Activated T-helper 1 cell treated with anti-CD3 and anti-CD28 coated beads, Interleukin-12 subunit alpha, Interleukin-12 subunit beta, Interleukin-2, Interleukin-4 antibody, amounts not matched to agents 30 ng/mL and 10 ng/mL and 1 ng/mL, durations not matched to agents 14 hours and 24 hours and 36 hours (primary cell): ENCODE data around the gene ZC3H18. TPM values are rescaled to one million over a fixed set of nuclear protein-coding genes. Genes with fewer than 3 reads are reported as not detected.
A peak's percentile ranks its signal among the peaks of the same experiment; 100 is the strongest.

Experiments
- DNase-seq: peaks from one replicate; pipeline ENCODE4 v3.0.0; 2021; ENCODE audit warnings: low spot score
- H3K27ac Mint-ChIP-seq: one replicate; pipeline ENCODE4 v1.8.0; 2021; ENCODE audit warnings: mild to moderate bottlenecking, mixed read lengths
- H3K27me3 Mint-ChIP-seq: one replicate; pipeline ENCODE4 v1.8.0; 2022; ENCODE audit warnings: mild to moderate bottlenecking, moderate library complexity, mixed read lengths; ENCODE audit not compliant: insufficient read depth
- H3K36me3 Mint-ChIP-seq: one replicate; pipeline ENCODE4 v1.8.0; 2021; ENCODE audit warnings: low read depth, mixed read lengths
- H3K4me1 Mint-ChIP-seq: one replicate; pipeline ENCODE4 v1.8.0; 2021; ENCODE audit warnings: low read depth, mixed read lengths
- H3K4me3 Mint-ChIP-seq: one replicate; pipeline ENCODE4 v1.8.0; 2021; ENCODE audit warnings: mild to moderate bottlenecking, moderate library complexity, mixed read lengths
- H3K9me3 Mint-ChIP-seq: one replicate; pipeline ENCODE4 v1.8.0; 2021; ENCODE audit warnings: mixed read lengths
- intact Hi-C: fragments of 100-400 bp; cut with micrococcal nuclease; formaldehyde crosslinking; loops from one replicate; pipeline ENCODE4 v1.15.1; 2024
- total RNA-seq: library from RNA; stranded (reverse); gene quantifications from 2 replicates; pipeline ENCODE4 v1.2.3, GENCODE V29; 2022

Gene ZC3H18
- total RNA-seq, 1 donor from 2014 or later = 116 TPM

DNA sequence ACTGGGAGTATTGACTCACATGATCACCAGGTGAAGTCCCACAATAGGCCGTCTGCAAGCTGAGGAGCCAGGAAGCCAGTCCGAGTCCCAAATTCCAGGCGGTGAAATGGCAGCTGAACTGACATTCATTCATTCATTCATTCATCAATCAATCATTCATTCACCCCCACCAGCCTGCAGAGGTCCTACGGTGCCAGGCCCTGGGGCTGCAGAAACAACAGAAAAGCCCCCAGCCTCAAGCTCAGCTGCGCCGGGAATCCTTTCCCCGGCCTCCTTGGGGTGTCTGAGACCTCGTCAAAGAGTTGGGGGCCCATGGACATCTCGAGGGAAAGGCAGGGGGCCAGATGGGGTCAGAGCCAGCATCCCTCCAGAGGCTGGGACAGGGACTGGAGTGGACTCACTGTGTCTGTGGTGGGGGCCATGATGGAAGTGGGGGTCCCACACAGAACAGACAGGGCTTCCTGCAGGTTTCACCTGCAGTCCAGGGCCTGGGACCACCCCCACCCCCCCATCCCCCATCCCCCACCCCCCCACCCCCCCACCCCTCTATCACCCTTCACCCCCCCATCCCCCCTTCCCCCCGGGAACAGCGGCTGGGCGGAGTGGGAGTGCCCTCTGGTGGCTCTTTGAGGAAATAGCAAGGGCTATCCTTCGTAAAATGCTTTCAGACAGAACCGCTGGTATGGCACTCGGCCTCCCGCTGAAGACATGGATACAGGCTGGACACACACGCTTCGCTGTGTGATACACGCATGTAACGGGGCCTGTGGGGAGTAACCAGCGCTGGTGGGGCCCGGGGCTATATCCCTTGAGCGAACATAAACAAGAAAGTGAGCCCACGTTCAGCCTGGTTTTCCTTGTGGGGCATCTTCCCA lies 8.5 kb upstream of the ZC3H18 start:
- peaks cover 16% of the 10 kb centered on the region for H3K4me1 Mint-ChIP-seq
- intact Hi-C loops = loop anchor here (1.0 to 5.0 kb wide), 2 partner anchors 34 to 118 kb away; no protein-coding TSS in a partner anchor
- no peaks in the 10 kb centered on the region for H3K36me3 Mint-ChIP-seq

DNA sequence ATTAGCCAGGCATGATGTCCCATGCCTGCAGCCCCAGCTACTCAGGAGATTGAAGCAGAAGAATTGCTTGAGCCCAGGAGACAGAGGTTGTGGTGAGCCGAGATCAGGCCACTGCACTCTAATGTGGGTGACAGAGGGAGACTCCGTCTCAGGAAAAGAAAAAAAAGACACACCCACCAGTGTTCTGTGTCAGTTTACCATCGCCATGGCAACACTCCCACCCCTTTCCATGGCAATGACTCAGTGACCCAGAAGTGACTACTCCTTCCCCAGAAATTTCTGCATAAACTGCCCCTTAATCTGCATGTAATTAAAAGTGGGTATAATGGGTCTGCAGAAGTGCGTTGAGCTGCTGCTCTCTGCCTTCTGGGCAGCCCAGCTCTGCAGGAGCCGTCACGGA lies 4.0 kb upstream of the ZC3H18 start:
- no peaks in the 10 kb centered on the region for H3K9me3 Mint-ChIP-seq
- no peak overlapping the region for H3K4me3 Mint-ChIP-seq
- H3K4me1 Mint-ChIP-seq = peaks cover 27% of the 10 kb centered on the region
- no peak for DNase-seq
- intact Hi-C loops = loop anchor here (1.0 to 5.0 kb wide), 2 partner anchors 110 to 604 kb away; no protein-coding TSS in a partner anchor
- no peaks in the 10 kb centered on the region for H3K36me3 Mint-ChIP-seq
- H3K27me3 Mint-ChIP-seq = no peaks in the 10 kb centered on the region
- H3K27ac Mint-ChIP-seq = no peak overlapping the region

More for the DNA sequence above, 8.5 kb upstream of the ZC3H18 start:
- Mint-ChIP-seq H3K27me3 (peaks cover 2% of the 10 kb centered on the region), H3K27ac (no peak overlapping the region), H3K9me3 (no peaks in the 10 kb centered on the region), H3K4me3 (no peak overlapping the region)
- peak; percentile 25 for DNase-seq

DNA sequence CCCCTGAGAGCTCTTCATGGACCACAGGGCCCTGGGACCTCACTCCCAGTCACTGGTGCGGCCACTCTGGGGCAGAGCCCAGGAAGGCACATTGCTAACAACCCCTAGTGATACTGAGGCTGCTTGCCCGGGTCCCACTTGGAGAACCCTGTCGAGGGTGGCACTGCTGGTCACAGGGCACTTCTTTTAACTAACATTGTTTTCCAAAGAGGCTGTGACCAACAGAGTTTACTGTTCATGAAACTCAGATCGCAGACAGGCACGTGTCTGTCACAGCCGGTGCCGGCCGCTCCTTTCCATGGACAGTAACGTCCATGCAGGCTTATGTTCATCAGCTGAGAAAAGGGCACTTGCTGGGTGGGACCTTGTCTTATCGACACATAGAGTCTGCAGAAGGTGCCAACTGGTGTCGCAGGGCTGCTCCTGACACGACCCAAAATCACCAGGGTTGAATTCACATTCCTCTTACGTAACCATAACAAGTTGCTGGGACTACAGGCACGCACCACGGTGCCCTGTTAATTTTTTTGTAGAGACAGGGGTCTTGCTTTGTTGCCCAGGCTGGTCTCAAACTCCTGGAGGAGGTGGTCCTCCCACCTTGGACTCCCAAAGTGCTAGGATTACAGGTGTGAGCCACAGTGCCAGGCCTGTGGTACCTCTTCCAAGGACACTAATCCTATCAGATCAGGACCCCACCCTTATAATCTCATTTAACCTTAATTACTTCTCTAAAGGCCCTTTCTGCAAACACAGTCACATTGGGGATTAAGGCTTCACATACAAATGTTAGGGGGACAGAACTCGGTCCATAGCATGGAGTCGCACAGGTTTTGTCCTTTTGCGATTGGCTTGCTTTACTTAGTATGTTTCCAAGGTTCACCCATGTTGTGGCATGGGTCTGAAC lies 1.2 kb upstream of the ZC3H18 start:
- no peaks in the 10 kb centered on the region for H3K27me3 Mint-ChIP-seq
- DNase-seq = no peak
- intact Hi-C loops = loop anchor here (5.0 kb wide), 1 partner anchor 607 kb away; no protein-coding TSS in a partner anchor
- peak overlapping the region; percentile 83 for H3K4me3 Mint-ChIP-seq
- H3K36me3 Mint-ChIP-seq = peaks cover 6% of the 10 kb centered on the region
- H3K4me1 Mint-ChIP-seq = peaks cover 40% of the 10 kb centered on the region
- H3K9me3 Mint-ChIP-seq = no peaks in the 10 kb centered on the region
- H3K27ac Mint-ChIP-seq = peak overlapping the region; percentile 82

DNA sequence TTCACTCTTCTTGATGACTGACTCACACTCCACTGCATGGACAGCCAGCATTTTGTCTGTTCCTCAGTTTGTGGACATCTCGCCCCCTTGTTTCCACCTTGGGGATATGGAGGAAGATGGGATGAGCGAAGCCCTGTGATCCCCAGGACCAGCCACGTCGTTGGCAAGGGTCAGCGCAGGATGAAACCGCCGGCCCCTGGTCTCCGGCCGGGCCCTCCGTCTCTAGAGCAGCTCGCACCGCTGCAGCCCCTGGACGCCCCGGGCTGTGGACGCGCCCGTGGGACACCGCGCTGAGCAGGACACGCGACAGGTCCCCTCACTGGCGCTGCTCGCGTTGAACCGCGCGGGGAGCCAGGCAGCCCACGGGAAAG lies 604 bp upstream of the ZC3H18 start:
- no peak for DNase-seq
- no peaks in the 10 kb centered on the region for H3K27me3 Mint-ChIP-seq
- H3K36me3 Mint-ChIP-seq = peaks cover 6% of the 10 kb centered on the region
- no peaks in the 10 kb centered on the region for H3K9me3 Mint-ChIP-seq
- H3K4me1 Mint-ChIP-seq = peaks cover 40% of the 10 kb centered on the region
- peak overlapping the region; percentile 83 for H3K4me3 Mint-ChIP-seq
- intact Hi-C loops = loop anchor here (5.0 kb wide), 1 partner anchor 607 kb away; no protein-coding TSS in a partner anchor
- H3K27ac Mint-ChIP-seq = peak overlapping the region; percentile 86

DNA sequence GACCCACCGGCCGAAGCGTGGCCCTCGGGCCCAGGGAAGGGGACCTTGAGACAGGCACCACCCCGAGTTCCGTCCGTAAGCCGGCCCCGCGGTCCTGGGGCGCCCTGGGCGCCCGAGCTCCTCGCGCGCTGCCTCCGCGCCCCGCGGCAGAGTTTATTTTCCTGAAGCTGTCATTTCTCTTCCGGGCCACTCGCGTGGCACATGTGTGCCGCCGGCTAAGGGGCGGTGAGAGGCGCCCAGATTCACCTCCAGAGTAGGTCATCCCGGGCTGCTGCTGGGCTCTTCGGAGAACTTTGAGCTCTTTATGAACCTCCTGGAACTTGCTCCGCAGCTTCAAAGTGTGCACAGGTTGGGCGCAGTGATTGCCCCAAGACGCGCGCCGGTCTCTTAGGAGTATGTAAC lies 489 bp downstream of the ZC3H18 start:
- H3K27me3 Mint-ChIP-seq = no peaks in the 10 kb centered on the region
- intact Hi-C loops = loop anchor here (1.0 to 2.0 kb wide), 8 partner anchors 36 to 804 kb away; partner anchors contain the start of genes BANP, CTU2, CYBA and RNF166
- H3K4me1 Mint-ChIP-seq = peaks cover 39% of the 10 kb centered on the region
- H3K4me3 Mint-ChIP-seq = peak overlapping the region; percentile 92
- peak overlapping the region; percentile 78 for H3K27ac Mint-ChIP-seq
- H3K36me3 Mint-ChIP-seq = peaks cover 9% of the 10 kb centered on the region
- peak; percentile 49 for DNase-seq
- no peaks in the 10 kb centered on the region for H3K9me3 Mint-ChIP-seq

DNA sequence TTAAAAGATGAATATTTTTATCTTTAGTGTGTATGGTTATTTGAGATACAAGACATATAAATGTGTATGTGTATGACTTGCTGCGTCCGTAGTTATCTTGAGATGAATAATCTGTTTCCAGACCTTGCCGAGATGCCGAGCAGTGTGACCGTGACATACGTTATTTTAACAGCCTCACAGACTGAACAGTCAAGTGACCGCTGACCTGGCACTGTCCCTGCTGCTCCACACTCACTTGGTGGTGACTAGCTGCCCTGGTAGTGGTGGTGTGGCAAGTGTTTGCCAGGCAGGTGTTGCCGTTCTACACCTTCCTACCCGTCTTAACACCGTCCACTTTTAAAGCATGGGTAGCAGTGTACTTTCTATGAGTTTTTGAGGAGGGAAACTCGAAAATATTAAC lies 5.0 kb downstream of the ZC3H18 start:
- H3K4me3 Mint-ChIP-seq = no peak overlapping the region
- intact Hi-C loops = no loop called here
- H3K4me1 Mint-ChIP-seq = peaks cover 40% of the 10 kb centered on the region
- peaks cover 26% of the 10 kb centered on the region for H3K36me3 Mint-ChIP-seq
- H3K27ac Mint-ChIP-seq = no peak overlapping the region
- DNase-seq = no peak
- H3K27me3 Mint-ChIP-seq = no peaks in the 10 kb centered on the region
- no peaks in the 10 kb centered on the region for H3K9me3 Mint-ChIP-seq

DNA sequence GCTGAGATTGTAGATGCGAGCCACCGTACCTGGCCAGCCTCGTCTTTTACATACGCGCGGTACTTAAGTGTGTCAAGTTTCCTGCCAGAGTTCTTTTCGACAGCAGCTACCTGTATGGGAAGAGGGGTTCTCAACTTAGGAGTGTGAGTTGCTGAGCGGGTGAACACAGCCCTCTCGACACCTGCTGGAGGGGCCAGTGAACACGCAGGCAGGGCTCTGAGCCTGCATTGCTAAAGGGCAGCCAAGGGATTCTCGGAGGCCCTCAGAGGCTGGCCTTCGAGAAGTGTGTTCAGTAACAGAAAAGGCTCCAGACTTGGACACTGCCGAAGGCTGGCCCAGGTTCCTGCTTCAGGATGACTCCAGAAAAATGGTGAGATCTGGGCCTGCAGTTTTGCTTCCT lies 6.1 kb downstream of the ZC3H18 start:
- no peak overlapping the region for H3K4me3 Mint-ChIP-seq

DNA sequence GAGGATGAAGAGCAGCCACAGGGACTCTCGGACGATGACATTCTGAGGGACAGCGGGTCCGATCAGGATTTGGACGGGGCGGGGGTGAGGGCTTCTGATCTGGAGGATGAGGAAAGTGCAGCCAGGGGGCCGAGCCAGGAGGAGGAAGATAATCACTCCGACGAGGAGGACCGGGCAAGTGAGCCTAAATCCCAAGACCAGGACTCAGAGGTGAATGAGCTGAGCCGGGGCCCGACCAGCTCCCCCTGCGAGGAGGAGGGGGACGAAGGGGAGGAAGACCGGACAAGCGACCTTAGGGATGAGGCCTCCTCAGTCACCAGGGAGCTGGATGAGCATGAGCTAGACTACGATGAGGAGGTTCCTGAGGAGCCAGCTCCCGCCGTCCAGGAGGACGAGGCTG lies 7.0 kb downstream of the ZC3H18 start:
- DNase-seq = no peak
- Mint-ChIP-seq H3K4me3 (no peak overlapping the region), H3K27me3 (no peaks in the 10 kb centered on the region), H3K27ac (peak overlapping the region; percentile 51), H3K4me1 (peaks cover 27% of the 10 kb centered on the region), H3K9me3 (no peaks in the 10 kb centered on the region), H3K36me3 (peaks cover 27% of the 10 kb centered on the region)
- intact Hi-C loops = no loop called here

More for the DNA sequence above, 6.1 kb downstream of the ZC3H18 start:
- intact Hi-C loops = no loop called here
- Mint-ChIP-seq H3K9me3 (no peaks in the 10 kb centered on the region), H3K27me3 (no peaks in the 10 kb centered on the region), H3K27ac (no peak overlapping the region), H3K4me1 (peaks cover 35% of the 10 kb centered on the region), H3K36me3 (peaks cover 29% of the 10 kb centered on the region)
- no peak for DNase-seq

DNA sequence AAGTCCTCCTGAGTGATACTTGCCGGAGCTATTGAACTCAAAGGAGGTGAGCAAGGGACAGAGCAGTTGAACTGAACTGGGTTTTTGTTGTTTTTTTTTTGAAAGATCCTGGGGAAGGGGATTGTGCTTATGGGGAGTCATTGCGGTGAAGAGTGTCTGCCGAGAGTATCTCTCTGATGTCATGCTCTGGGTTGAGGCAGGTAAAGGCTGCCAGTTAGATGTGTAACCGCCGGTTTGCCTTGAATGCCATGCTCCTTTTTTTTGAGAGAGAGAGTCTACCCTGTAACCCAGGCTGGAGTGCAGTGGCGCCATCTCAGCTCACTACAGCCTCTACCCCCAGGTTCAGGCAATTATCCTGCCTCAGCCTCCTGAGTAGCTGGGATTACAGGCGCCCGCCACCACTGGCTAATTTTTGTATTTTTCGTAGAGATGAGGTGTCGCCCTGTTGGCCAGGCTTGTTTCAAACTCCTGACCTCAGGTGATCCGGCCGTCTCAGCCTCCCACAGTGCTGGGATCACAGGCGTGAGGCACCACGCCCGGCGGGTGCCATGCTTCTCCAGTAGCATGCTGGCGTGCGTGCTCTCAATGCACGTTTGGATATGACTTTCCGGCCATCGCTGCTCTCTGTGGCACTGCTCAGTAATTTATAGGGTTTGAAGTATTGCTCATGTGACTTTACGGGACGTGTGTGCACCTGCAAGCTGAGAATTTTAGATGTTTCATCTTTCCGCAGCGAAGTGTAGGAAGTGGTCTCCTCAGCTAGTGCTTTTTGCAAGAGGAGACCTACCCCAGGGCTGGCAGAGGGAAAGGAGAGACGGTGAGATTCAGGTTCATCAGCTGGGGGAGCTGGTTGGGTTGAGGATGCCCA lies 8.5 kb downstream of the ZC3H18 start:
- Mint-ChIP-seq H3K4me1 (peaks cover 20% of the 10 kb centered on the region), H3K4me3 (no peak overlapping the region), H3K27ac (no peak overlapping the region), H3K36me3 (peaks cover 31% of the 10 kb centered on the region), H3K9me3 (no peaks in the 10 kb centered on the region), H3K27me3 (no peaks in the 10 kb centered on the region)
- no peak for DNase-seq
- intact Hi-C loops = no loop called here

DNA sequence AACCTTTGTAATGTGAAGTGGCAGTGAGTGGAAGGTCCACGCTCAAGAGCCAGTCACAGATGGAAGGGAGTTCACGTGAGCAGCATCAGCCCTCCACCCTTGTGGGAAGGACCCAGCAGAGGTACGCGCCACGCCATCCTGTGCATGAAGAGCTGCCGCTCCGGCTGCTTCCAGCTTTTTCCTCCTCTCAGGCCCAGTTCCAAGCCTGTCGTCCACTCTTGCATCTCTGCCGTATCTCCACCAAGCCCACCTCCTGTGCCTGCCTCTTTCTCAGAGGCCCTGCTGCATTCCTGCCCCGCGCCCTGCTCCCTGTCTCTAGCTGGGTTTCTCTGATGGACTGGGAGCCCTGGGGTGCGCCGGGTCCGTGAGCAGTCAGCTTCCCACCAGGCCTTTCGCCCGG lies 10.2 kb downstream of the ZC3H18 start:
- Mint-ChIP-seq H3K27me3 (no peaks in the 10 kb centered on the region), H3K27ac (no peak overlapping the region), H3K4me1 (peaks cover 28% of the 10 kb centered on the region), H3K9me3 (no peaks in the 10 kb centered on the region), H3K4me3 (no peak overlapping the region), H3K36me3 (peaks cover 35% of the 10 kb centered on the region)
- DNase-seq = no peak
- intact Hi-C loops = no loop called here

DNA sequence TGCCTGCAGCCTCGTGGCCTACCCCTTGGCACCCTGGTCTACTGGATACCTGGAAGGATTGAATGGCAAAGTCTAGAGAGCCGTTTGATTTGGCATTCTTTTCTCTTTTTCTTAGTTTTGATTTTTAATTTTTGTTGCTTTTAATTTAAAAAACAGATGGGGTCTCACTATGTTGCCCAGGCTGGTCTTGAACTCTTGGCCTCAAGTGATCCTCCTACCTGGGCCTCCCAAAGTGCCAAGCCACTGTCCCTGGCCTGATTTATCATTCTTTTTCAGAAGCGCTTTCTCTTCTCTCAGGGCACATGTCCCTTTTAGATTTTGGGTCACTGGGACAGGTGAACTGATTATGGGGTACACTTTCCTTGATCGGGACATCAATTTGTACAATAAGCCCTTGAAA lies 10.8 kb downstream of the ZC3H18 start:
- peaks cover 37% of the 10 kb centered on the region for H3K36me3 Mint-ChIP-seq
- H3K9me3 Mint-ChIP-seq = no peaks in the 10 kb centered on the region
- no peak overlapping the region for H3K27ac Mint-ChIP-seq
- no peaks in the 10 kb centered on the region for H3K27me3 Mint-ChIP-seq
- DNase-seq = no peak
- H3K4me3 Mint-ChIP-seq = no peak overlapping the region
- peaks cover 33% of the 10 kb centered on the region for H3K4me1 Mint-ChIP-seq
- intact Hi-C loops = no loop called here

DNA sequence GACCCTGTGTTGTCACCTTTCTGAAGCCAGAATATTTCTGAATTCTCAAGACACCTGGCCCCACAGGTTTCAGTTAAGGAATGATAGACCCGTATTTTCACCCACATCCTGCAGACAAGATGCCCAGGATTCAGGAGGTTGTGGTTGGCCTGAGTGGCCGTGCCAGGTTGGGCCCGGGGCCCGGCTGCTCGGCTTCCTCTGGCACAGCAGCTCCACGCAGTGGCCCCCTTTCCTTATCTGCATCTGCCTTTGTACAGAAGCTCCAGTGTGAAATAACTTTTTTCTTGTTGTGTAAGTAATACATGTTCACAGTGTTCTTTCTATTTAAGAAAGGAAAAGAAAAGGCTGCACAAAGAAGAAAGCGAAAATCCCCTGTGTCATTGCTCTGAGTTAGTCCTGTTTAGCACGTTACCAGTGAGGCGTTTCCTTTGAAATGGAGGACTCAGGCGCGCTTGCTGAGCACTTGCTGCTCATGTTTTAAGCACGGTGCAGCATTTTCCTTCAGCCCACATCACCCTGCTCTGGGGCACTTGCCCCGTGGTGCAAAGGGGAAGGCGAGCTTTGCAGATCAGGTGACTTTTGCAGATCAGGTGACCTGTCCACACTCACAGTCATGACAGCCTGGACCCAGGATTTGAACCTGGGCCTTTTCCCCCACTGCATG lies 12.8 kb downstream of the ZC3H18 start:
- peaks cover 34% of the 10 kb centered on the region for H3K36me3 Mint-ChIP-seq
- no peak for DNase-seq
- peaks cover 18% of the 10 kb centered on the region for H3K4me1 Mint-ChIP-seq
- no peak overlapping the region for H3K4me3 Mint-ChIP-seq
- H3K27me3 Mint-ChIP-seq = no peaks in the 10 kb centered on the region
- H3K27ac Mint-ChIP-seq = no peak overlapping the region
- intact Hi-C loops = no loop called here
- no peaks in the 10 kb centered on the region for H3K9me3 Mint-ChIP-seq
